HEK293 (cell line): Measurements from ENCODE around the gene IFNAR1.

ENCODE experiments used
- CTCF ChIA-PET: fragments of 350-600 bp; formaldehyde crosslinking; extraction: SDS; loops from one replicate; lab custom pipeline; 2021; ENCODE audit warnings: antibody characterized with exemption; lab: Yijun Ruan, JAX
- POLR2A ChIA-PET: fragments of 300-600 bp; formaldehyde crosslinking; extraction: SDS; loops from one replicate; lab custom pipeline; 2020; ENCODE audit warnings: antibody characterized with exemption, inconsistent platforms; lab: Yijun Ruan, JAX
- H3K27ac ChIP-seq: fragments of 200-500 bp; sonication (Bioruptor generic); 2 replicates; pipeline ENCODE4 v1.5.1; 2014; ENCODE audit warnings: low read depth, low read length, control low read depth, inconsistent platforms; ENCODE audit errors: extremely low read depth
- H3K36me3 ChIP-seq, 2 experiments: fragments of 200-500 bp in 1 of 2; sonication (Bioruptor generic) in 1 of 2; 1 replicate in 1 of 2; 2 replicates in 1 of 2; pipeline ENCODE4 v1.5.1; 2014 to 2017; ENCODE audit warnings: inconsistent platforms in 2 of 2, low read length in 2 of 2; ENCODE audit not compliant: control insufficient read depth in 2 of 2, insufficient read depth in 1 of 2
- H3K4me1 ChIP-seq: fragments of 200-500 bp; sonication (Bioruptor generic); 2 replicates; pipeline ENCODE4 v1.5.1; 2014; ENCODE audit warnings: mild to moderate bottlenecking, low read length, inconsistent platforms; ENCODE audit not compliant: control insufficient read depth, insufficient read depth
- H3K4me3 ChIP-seq: 2 replicates; pipeline ENCODE4 v1.5.1; 2011; ENCODE audit warnings: low read depth, mild to moderate bottlenecking, control low read depth, low read length, moderate library complexity
- H3K9me3 ChIP-seq: fragments of 200-500 bp; sonication (Bioruptor generic); 2 replicates; pipeline ENCODE4 v1.5.1; 2014; ENCODE audit warnings: low read depth, low read length, inconsistent platforms; ENCODE audit not compliant: control insufficient read depth, insufficient read depth
- EGR2 ChIP-seq: fragments of 450-650 bp; formaldehyde crosslinking; IDR thresholded peaks from 2 replicates; pipeline ENCODE4 v1.5.1; 2016; ENCODE audit warnings: low read depth, missing biosample characterization, missing genetic modification characterization
- GFI1B ChIP-seq: fragments of 450-650 bp; formaldehyde crosslinking; IDR thresholded peaks from 2 replicates; pipeline ENCODE4 v1.5.1; 2016; ENCODE audit warnings: missing biosample characterization, missing genetic modification characterization
- GLIS1 ChIP-seq: fragments of 450-650 bp; formaldehyde crosslinking; IDR thresholded peaks from 2 replicates; pipeline ENCODE4 v1.5.1; 2016; ENCODE audit warnings: missing biosample characterization, missing genetic modification characterization
- KLF7 ChIP-seq: fragments of 450-650 bp; formaldehyde crosslinking; IDR thresholded peaks from 2 replicates; pipeline ENCODE4 v1.5.1; 2016; ENCODE audit warnings: missing biosample characterization, missing genetic modification characterization, borderline replicate concordance
- ZBTB17 ChIP-seq: fragments of 450-650 bp; formaldehyde crosslinking; IDR thresholded peaks from 2 replicates; pipeline ENCODE4 v1.5.1; 2016; ENCODE audit warnings: missing biosample characterization, missing genetic modification characterization
- ZNF175 ChIP-seq: fragments of 450-650 bp; formaldehyde crosslinking; IDR thresholded peaks from 2 replicates; pipeline ENCODE4 v1.5.1; 2016; ENCODE audit warnings: missing biosample characterization, missing genetic modification characterization
- ZNF24 ChIP-seq: fragments of 450-650 bp; formaldehyde crosslinking; IDR thresholded peaks from 2 replicates; pipeline ENCODE4 v1.5.1; 2016; ENCODE audit warnings: missing biosample characterization, missing genetic modification characterization
- ZNF324 ChIP-seq: fragments of 450-650 bp; formaldehyde crosslinking; IDR thresholded peaks from 2 replicates; pipeline ENCODE4 v1.5.1; 2016; ENCODE audit warnings: missing biosample characterization, missing genetic modification characterization
- ZNF394 ChIP-seq: fragments of 450-650 bp; formaldehyde crosslinking; IDR thresholded peaks from 2 replicates; pipeline ENCODE4 v1.5.1; 2016; ENCODE audit warnings: missing biosample characterization, missing genetic modification characterization, mild to moderate bottlenecking, moderate library complexity, borderline replicate concordance
- ZNF610 ChIP-seq: fragments of 450-650 bp; formaldehyde crosslinking; IDR thresholded peaks from 2 replicates; pipeline ENCODE4 v1.5.1; 2016; ENCODE audit warnings: missing biosample characterization, missing genetic modification characterization, borderline replicate concordance
- ZNF624 ChIP-seq: fragments of 450-650 bp; formaldehyde crosslinking; IDR thresholded peaks from 2 replicates; pipeline ENCODE4 v1.5.1; 2017; ENCODE audit warnings: missing biosample characterization, missing genetic modification characterization
- ZNF654 ChIP-seq: fragments of 450-650 bp; formaldehyde crosslinking; IDR thresholded peaks from 2 replicates; pipeline ENCODE4 v1.5.1; 2016; ENCODE audit warnings: low read depth, missing biosample characterization, missing genetic modification characterization
- ZNF76 ChIP-seq: fragments of 450-650 bp; formaldehyde crosslinking; IDR thresholded peaks from 2 replicates; pipeline ENCODE4; 2016; ENCODE audit warnings: low read depth, missing biosample characterization, missing genetic modification characterization, borderline replicate concordance
- ZNF785 ChIP-seq: fragments of 450-650 bp; formaldehyde crosslinking; IDR thresholded peaks from 2 replicates; pipeline ENCODE4 v1.5.1; 2016; ENCODE audit warnings: missing biosample characterization, missing genetic modification characterization
- TF ChIP-seq, protein P1 (sequence below): fragments of 450-650 bp; formaldehyde crosslinking; IDR thresholded peaks from 2 replicates; pipeline ENCODE4 v1.5.1; 2016; ENCODE audit warnings: missing biosample characterization, missing genetic modification characterization
- TF ChIP-seq, protein P2 (sequence below): fragments of 450-650 bp; formaldehyde crosslinking; IDR thresholded peaks from 2 replicates; pipeline ENCODE4 v1.5.1; 2016; ENCODE audit warnings: missing biosample characterization, missing genetic modification characterization, borderline replicate concordance
- TF ChIP-seq, protein P3 (sequence below): fragments of 450-650 bp; formaldehyde crosslinking; IDR thresholded peaks from 2 replicates; pipeline ENCODE4 v1.5.1; 2016; ENCODE audit warnings: missing biosample characterization, missing genetic modification characterization, borderline replicate concordance
- TF ChIP-seq, protein P4 (sequence below): fragments of 450-650 bp; IDR thresholded peaks from 2 replicates; pipeline ENCODE4 v1.5.1; 2018; ENCODE audit warnings: missing biosample characterization, mild to moderate bottlenecking, missing genetic modification characterization

The IFNAR1 gene

DNA sequence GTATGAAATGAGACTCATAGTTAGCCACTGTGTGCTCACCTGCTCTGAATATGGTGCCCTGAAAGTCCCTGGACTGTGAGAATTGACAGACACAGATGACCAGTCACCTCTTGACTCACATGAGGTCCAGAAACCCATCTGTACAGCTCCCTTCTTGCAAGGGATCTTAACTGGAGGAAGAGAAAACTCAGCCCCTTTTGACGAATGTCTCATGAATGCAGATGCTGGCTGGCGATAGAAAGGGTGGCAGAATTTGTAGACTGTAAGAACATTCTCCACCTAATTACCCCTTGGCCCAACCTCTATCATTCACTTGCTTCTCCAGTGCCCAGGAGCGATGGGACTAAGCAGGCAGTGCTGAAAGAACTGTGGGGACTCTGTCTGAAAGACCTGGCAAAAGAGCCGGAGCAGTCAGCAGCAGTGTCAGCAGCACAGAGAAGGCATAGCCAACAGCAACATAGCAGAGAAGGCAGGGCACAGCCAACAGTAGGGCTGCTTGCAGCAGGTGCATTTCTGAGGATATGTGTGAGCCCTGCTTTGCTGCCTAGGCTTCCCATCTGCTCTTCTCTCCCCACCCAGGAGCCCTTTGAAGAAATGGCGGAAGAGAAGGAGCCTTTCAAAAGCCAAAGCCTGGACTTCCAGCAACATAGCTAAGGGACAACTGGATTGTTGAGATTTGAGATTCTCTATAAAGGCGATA lies 52.6 kb downstream of the IFNAR1 start (continued):
- TF ChIP-seq ZBTB17 (tag by site-specific recombination) (no peak), ZNF324 (tag by site-specific recombination) (no peak), ZNF76 (no peak), KLF7 (no peak), ZNF610 (tag by site-specific recombination) (no peak), ZNF785 (tag by site-specific recombination) (no peak), ZNF24 (tag by site-specific recombination) (no peak)
- TF ChIP-seq, protein P1, sequence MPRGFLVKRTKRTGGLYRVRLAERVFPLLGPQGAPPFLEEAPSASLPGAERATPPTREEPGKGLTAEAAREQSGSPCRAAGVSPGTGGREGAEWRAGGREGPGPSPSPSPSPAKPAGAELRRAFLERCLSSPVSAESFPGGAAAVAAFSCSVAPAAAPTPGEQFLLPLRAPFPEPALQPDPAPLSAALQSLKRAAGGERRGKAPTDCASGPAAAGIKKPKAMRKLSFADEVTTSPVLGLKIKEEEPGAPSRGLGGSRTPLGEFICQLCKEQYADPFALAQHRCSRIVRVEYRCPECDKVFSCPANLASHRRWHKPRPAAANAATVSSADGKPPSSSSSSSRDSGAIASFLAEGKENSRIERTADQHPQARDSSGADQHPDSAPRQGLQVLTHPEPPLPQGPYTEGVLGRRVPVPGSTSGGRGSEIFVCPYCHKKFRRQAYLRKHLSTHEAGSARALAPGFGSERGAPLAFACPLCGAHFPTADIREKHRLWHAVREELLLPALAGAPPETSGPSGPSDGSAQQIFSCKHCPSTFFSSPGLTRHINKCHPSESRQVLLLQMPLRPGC (tag by site-specific recombination): no peak

DNA sequence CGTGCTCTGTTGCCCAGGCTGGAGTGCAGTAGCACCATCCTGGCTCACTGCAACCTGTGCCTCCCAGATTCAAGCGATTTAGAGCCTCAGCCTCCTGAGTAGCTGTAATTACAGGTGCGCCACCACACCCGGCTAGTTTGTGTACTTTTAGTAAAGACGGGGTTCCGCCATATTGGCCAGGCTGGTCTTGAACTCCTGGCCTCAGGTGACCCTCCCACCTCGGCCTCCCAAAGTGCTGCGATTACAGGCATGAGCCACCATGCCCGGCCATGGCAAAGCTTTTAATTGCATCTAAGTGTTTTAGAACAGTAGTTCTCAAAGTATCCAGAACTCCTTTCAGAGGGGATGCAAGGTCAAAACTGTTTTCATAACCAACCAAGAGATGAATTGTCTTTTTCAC lies 53.3 kb downstream of the IFNAR1 start:
- no peak for TF ChIP-seq ZNF175 (tag by site-specific recombination)
- no peak for TF ChIP-seq EGR2 (tag by site-specific recombination)
- TF ChIP-seq ZNF624: no peak
- TF ChIP-seq, protein P2, sequence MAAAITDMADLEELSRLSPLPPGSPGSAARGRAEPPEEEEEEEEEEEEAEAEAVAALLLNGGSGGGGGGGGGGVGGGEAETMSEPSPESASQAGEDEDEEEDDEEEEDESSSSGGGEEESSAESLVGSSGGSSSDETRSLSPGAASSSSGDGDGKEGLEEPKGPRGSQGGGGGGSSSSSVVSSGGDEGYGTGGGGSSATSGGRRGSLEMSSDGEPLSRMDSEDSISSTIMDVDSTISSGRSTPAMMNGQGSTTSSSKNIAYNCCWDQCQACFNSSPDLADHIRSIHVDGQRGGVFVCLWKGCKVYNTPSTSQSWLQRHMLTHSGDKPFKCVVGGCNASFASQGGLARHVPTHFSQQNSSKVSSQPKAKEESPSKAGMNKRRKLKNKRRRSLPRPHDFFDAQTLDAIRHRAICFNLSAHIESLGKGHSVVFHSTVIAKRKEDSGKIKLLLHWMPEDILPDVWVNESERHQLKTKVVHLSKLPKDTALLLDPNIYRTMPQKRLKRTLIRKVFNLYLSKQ (tag by site-specific recombination): no peak
- no peak for TF ChIP-seq ZNF654 (tag by site-specific recombination)
- TF ChIP-seq, protein P3, sequence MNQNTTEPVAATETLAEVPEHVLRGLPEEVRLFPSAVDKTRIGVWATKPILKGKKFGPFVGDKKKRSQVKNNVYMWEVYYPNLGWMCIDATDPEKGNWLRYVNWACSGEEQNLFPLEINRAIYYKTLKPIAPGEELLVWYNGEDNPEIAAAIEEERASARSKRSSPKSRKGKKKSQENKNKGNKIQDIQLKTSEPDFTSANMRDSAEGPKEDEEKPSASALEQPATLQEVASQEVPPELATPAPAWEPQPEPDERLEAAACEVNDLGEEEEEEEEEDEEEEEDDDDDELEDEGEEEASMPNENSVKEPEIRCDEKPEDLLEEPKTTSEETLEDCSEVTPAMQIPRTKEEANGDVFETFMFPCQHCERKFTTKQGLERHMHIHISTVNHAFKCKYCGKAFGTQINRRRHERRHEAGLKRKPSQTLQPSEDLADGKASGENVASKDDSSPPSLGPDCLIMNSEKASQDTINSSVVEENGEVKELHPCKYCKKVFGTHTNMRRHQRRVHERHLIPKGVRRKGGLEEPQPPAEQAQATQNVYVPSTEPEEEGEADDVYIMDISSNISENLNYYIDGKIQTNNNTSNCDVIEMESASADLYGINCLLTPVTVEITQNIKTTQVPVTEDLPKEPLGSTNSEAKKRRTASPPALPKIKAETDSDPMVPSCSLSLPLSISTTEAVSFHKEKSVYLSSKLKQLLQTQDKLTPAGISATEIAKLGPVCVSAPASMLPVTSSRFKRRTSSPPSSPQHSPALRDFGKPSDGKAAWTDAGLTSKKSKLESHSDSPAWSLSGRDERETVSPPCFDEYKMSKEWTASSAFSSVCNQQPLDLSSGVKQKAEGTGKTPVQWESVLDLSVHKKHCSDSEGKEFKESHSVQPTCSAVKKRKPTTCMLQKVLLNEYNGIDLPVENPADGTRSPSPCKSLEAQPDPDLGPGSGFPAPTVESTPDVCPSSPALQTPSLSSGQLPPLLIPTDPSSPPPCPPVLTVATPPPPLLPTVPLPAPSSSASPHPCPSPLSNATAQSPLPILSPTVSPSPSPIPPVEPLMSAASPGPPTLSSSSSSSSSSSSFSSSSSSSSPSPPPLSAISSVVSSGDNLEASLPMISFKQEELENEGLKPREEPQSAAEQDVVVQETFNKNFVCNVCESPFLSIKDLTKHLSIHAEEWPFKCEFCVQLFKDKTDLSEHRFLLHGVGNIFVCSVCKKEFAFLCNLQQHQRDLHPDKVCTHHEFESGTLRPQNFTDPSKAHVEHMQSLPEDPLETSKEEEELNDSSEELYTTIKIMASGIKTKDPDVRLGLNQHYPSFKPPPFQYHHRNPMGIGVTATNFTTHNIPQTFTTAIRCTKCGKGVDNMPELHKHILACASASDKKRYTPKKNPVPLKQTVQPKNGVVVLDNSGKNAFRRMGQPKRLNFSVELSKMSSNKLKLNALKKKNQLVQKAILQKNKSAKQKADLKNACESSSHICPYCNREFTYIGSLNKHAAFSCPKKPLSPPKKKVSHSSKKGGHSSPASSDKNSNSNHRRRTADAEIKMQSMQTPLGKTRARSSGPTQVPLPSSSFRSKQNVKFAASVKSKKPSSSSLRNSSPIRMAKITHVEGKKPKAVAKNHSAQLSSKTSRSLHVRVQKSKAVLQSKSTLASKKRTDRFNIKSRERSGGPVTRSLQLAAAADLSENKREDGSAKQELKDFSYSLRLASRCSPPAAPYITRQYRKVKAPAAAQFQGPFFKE (tag by site-specific recombination): no peak
- TF ChIP-seq GFI1B (tag by site-specific recombination): no peak
- TF ChIP-seq, protein P4, sequence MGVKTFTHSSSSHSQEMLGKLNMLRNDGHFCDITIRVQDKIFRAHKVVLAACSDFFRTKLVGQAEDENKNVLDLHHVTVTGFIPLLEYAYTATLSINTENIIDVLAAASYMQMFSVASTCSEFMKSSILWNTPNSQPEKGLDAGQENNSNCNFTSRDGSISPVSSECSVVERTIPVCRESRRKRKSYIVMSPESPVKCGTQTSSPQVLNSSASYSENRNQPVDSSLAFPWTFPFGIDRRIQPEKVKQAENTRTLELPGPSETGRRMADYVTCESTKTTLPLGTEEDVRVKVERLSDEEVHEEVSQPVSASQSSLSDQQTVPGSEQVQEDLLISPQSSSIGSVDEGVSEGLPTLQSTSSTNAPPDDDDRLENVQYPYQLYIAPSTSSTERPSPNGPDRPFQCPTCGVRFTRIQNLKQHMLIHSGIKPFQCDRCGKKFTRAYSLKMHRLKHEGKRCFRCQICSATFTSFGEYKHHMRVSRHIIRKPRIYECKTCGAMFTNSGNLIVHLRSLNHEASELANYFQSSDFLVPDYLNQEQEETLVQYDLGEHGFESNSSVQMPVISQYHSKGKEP (tag by site-specific recombination): no peak
- TF ChIP-seq GLIS1: no peak
- no peak for TF ChIP-seq ZNF394 (tag by site-specific recombination)
- ChIA-PET POLR2A (no interaction called here), CTCF (interaction anchor here (0.6 to 3.1 kb wide), 7 partner anchors 8 to 259 kb away, joined by 3 to 15 read pairs (median 4); no protein-coding TSS in a partner anchor)
- no peak overlapping the region for H3K27ac ChIP-seq
- H3K4me3 ChIP-seq: no peak overlapping the region
- H3K36me3 ChIP-seq: no peaks in the 10 kb centered on the region
- H3K4me1 ChIP-seq: peaks cover 10% of the 10 kb centered on the region
- H3K9me3 ChIP-seq: no peaks in the 10 kb centered on the region
